GM23338 (cell line): Measurements from ENCODE around the gene DAB1. TPM values are rescaled to one million over a fixed set of nuclear protein-coding genes. Genes with fewer than 3 reads are reported as not detected.

Experiments used
- ATAC-seq: fragments of 200-7000 bp; cut with Tn5 transposase; 3 replicates; pipeline ENCODE4 v1.9.1; 2020
- DNase-seq: peaks from one replicate; pipeline ENCODE4 v3.0.0-alpha.2; 2015; ENCODE audit warnings: low spot score
- H2AFZ ChIP-seq: fragments of 200-600 bp; sonication (generic); 2 replicates; pipeline ENCODE4 v1.8.0; 2016; ENCODE audit warnings: antibody characterized with exemption, mild to moderate bottlenecking, moderate library complexity
- H3F3A ChIP-seq: fragments of 200-600 bp; sonication (generic); replicated peaks from 2 replicates; pipeline ENCODE4 v1.8.0; 2017; ENCODE audit warnings: antibody characterized with exemption, mixed run types, low read depth
- H3K27ac ChIP-seq: fragments of 200-600 bp; sonication (generic); 2 replicates; pipeline ENCODE4 v1.6.1; 2016; ENCODE audit warnings: low read depth
- H3K27me3 ChIP-seq: fragments of 200-600 bp; sonication (generic); 2 replicates; pipeline ENCODE4 v1.8.0; 2016; ENCODE audit warnings: mild to moderate bottlenecking, mixed run types, moderate library complexity; ENCODE audit not compliant: insufficient read depth
- H3K36me3 ChIP-seq: fragments of 200-600 bp; sonication (generic); 2 replicates; pipeline ENCODE4 v1.8.0; 2016; ENCODE audit warnings: mild to moderate bottlenecking; ENCODE audit not compliant: insufficient read depth
- H3K4me1 ChIP-seq: fragments of 200-600 bp; sonication (generic); 2 replicates; pipeline ENCODE4 v1.8.0; 2016; ENCODE audit warnings: mild to moderate bottlenecking, moderate library complexity; ENCODE audit not compliant: insufficient read depth
- H3K4me2 ChIP-seq: fragments of 200-600 bp; sonication (generic); 2 replicates; pipeline ENCODE4 v1.7.1; 2017; ENCODE audit warnings: mixed run types
- H3K4me3 ChIP-seq: fragments of 200-600 bp; sonication (generic); 2 replicates; pipeline ENCODE4 v1.6.1; 2016; ENCODE audit warnings: mixed run types
- H3K79me2 ChIP-seq: fragments of 200-600 bp; sonication (generic); replicated peaks from 2 replicates; pipeline ENCODE4 v1.8.0; 2017; ENCODE audit warnings: mild to moderate bottlenecking; ENCODE audit not compliant: insufficient read depth
- H3K9me2 ChIP-seq: fragments of 200-600 bp; sonication (generic); 2 replicates; pipeline ENCODE4 v1.8.0; 2017; ENCODE audit not compliant: insufficient read depth
- H4K20me1 ChIP-seq: fragments of 200-600 bp; sonication (generic); replicated peaks from 2 replicates; pipeline ENCODE4 v1.8.0; 2017; ENCODE audit warnings: mild to moderate bottlenecking; ENCODE audit not compliant: insufficient read depth
- H3K27ac Mint-ChIP-seq: 2 replicates; pipeline ENCODE4 v1.8.0; 2020; ENCODE audit warnings: inconsistent platforms, mild to moderate bottlenecking, moderate library complexity, mixed read lengths
- H3K27me3 Mint-ChIP-seq: 3 replicates; pipeline ENCODE4 v1.8.0; 2022; ENCODE audit warnings: low read depth, mild to moderate bottlenecking, moderate library complexity, mixed read lengths, inconsistent platforms; ENCODE audit not compliant: insufficient read depth, poor library complexity
- H3K36me3 Mint-ChIP-seq: 3 replicates; pipeline ENCODE4 v1.8.0; 2021; ENCODE audit warnings: low read depth, mild to moderate bottlenecking, inconsistent platforms, moderate library complexity, mixed read lengths
- H3K4me1 Mint-ChIP-seq: 3 replicates; pipeline ENCODE4 v1.8.0; 2020; ENCODE audit warnings: mild to moderate bottlenecking, inconsistent platforms, mixed read lengths
- H3K4me3 Mint-ChIP-seq: 3 replicates; pipeline ENCODE4 v1.8.0; 2021; ENCODE audit warnings: moderate library complexity, mild to moderate bottlenecking, inconsistent platforms, mixed read lengths
- H3K9me3 Mint-ChIP-seq: 3 replicates; pipeline ENCODE4 v1.8.0; 2020; ENCODE audit warnings: moderate library complexity, mild to moderate bottlenecking, inconsistent platforms, mixed read lengths
- CREB1 ChIP-seq: fragments of 250-450 bp; sonication (Bioruptor Pico); IDR thresholded peaks from 2 replicates; pipeline ENCODE4 v1.5.0; 2020; ENCODE audit warnings: low read depth, mild to moderate bottlenecking, moderate library complexity
- EZH2 ChIP-seq: fragments of 200-600 bp; sonication (generic); IDR thresholded peaks from one replicate; pipeline ENCODE4 v1.8.0; 2017; ENCODE audit warnings: antibody characterized with exemption, mild to moderate bottlenecking, low read depth; ENCODE audit not compliant: unreplicated experiment
- JUNB ChIP-seq: IDR thresholded peaks from one replicate; pipeline ENCODE4 v1.6.1; 2016; ENCODE audit warnings: antibody characterized with exemption; ENCODE audit not compliant: unreplicated experiment
- NANOG ChIP-seq: IDR thresholded peaks from 2 replicates; pipeline ENCODE4 v1.6.1; 2016; ENCODE audit warnings: antibody characterized with exemption, borderline replicate concordance
- POLR2AphosphoS5 ChIP-seq: IDR thresholded peaks from 2 replicates; pipeline ENCODE4 v1.6.1; 2016; ENCODE audit warnings: antibody characterized with exemption, low read depth
- STAT1 ChIP-seq: IDR thresholded peaks from one replicate; pipeline ENCODE4 v1.6.1; 2016; ENCODE audit warnings: antibody characterized with exemption; ENCODE audit not compliant: unreplicated experiment
- ZNF114 ChIP-seq: fragments of 250-450 bp; sonication (Bioruptor Pico); IDR thresholded peaks from 2 replicates; pipeline ENCODE4 v1.5.0; 2020; ENCODE audit warnings: mild to moderate bottlenecking, moderate library complexity
- polyA plus RNA-seq: library from polyadenylated mRNA; unstranded; fragments of >200 nt; fragmentation: Nextera tagmentation; extraction: Ambion mirVana; gene quantifications from 2 replicates; pipeline ENCODE4 v1.2.1, GENCODE V29; 2016
- total RNA-seq: library from RNA; depleted of rRNA; stranded (reverse); fragments of >200 nt; shearing (Covaris generic); gene quantifications from 2 replicates; pipeline ENCODE4 v1.2.3, GENCODE V29; 2014
- TF ChIP-seq, protein P1 (sequence below): fragments of 250-450 bp; sonication (Bioruptor Pico); IDR thresholded peaks from 2 replicates; pipeline ENCODE4 v1.5.0; 2020; ENCODE audit warnings: mild to moderate bottlenecking, moderate library complexity
- TF ChIP-seq, protein P2 (sequence below): IDR thresholded peaks from one replicate; pipeline ENCODE4 v1.6.1; 2018; ENCODE audit warnings: antibody characterized with exemption; ENCODE audit not compliant: unreplicated experiment
- TF ChIP-seq, protein P3 (sequence below): IDR thresholded peaks from 2 replicates; pipeline ENCODE4 v1.6.1; 2016; ENCODE audit warnings: antibody characterized with exemption

Gene DAB1
- total and polyA plus RNA-seq, 2 experiments from 2014 or later, result 12.8 to 14.5 TPM

DNA sequence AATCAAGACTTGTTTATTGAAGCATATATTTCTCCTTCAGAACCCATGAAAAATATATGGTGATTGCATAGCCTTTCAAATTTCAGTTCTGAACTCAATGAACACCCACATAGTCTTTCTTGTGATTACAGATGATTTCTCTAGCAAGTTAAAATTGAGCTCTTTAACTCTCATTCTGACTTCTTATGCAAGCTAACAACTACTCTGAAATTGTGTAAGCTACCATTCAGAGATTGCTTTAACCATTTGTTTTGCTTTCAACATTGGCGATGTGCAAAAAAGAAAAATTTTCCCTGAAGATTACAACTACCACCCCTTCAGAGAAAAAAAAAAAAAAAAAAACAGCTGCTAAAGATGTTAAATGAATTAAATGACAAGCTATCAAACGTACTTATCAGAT, 193.9 kb downstream of the DAB1 start (continued):
- TF ChIP-seq, protein P1, sequence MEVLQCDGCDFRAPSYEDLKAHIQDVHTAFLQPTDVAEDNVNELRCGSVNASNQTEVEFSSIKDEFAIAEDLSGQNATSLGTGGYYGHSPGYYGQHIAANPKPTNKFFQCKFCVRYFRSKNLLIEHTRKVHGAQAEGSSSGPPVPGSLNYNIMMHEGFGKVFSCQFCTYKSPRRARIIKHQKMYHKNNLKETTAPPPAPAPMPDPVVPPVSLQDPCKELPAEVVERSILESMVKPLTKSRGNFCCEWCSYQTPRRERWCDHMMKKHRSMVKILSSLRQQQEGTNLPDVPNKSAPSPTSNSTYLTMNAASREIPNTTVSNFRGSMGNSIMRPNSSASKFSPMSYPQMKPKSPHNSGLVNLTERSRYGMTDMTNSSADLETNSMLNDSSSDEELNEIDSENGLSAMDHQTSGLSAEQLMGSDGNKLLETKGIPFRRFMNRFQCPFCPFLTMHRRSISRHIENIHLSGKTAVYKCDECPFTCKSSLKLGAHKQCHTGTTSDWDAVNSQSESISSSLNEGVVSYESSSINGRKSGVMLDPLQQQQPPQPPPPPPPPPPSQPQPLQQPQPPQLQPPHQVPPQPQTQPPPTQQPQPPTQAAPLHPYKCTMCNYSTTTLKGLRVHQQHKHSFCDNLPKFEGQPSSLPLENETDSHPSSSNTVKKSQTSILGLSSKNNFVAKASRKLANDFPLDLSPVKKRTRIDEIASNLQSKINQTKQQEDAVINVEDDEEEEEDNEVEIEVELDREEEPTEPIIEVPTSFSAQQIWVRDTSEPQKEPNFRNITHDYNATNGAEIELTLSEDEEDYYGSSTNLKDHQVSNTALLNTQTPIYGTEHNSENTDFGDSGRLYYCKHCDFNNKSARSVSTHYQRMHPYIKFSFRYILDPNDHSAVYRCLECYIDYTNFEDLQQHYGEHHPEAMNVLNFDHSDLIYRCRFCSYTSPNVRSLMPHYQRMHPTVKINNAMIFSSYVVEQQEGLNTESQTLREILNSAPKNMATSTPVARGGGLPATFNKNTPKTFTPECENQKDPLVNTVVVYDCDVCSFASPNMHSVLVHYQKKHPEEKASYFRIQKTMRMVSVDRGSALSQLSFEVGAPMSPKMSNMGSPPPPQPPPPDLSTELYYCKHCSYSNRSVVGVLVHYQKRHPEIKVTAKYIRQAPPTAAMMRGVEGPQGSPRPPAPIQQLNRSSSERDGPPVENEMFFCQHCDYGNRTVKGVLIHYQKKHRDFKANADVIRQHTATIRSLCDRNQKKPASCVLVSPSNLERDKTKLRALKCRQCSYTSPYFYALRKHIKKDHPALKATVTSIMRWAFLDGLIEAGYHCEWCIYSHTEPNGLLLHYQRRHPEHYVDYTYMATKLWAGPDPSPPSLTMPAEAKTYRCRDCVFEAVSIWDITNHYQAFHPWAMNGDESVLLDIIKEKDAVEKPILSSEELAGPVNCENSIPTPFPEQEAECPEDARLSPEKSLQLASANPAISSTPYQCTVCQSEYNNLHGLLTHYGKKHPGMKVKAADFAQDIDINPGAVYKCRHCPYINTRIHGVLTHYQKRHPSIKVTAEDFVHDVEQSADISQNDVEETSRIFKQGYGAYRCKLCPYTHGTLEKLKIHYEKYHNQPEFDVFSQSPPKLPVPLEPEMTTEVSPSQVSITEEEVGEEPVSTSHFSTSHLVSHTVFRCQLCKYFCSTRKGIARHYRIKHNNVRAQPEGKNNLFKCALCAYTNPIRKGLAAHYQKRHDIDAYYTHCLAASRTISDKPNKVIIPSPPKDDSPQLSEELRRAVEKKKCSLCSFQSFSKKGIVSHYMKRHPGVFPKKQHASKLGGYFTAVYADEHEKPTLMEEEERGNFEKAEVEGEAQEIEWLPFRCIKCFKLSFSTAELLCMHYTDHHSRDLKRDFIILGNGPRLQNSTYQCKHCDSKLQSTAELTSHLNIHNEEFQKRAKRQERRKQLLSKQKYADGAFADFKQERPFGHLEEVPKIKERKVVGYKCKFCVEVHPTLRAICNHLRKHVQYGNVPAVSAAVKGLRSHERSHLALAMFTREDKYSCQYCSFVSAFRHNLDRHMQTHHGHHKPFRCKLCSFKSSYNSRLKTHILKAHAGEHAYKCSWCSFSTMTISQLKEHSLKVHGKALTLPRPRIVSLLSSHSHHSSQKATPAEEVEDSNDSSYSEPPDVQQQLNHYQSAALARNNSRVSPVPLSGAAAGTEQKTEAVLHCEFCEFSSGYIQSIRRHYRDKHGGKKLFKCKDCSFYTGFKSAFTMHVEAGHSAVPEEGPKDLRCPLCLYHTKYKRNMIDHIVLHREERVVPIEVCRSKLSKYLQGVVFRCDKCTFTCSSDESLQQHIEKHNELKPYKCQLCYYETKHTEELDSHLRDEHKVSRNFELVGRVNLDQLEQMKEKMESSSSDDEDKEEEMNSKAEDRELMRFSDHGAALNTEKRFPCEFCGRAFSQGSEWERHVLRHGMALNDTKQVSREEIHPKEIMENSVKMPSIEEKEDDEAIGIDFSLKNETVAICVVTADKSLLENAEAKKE (CRISPR knock-in tag), result no peak
- TF ChIP-seq ZNF114 (CRISPR knock-in tag) (no peak), EZH2 (no peak)

DNA sequence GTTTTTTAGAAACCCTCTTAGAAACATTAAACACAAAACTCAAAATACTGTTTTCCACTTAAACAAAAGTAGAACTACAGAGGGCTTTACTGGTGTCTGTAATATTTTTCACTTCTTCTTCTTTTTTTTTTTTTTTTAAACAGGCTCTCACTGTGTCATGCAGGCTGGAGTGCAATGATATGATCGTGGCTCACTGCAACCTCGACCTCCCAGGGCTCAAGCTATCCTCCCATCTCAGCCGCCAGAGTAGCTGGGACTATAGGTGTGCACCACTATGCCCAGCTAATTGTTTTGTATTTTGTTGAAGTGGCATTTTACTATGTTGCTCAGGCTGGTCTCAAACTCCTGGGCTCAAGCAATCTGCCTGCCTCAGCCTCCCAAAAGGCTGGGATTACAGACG, 194.8 kb downstream of the DAB1 start:
- H3K27ac Mint-ChIP-seq, result no peak overlapping the region
- peaks cover 22% of the 10 kb centered on the region for H3K4me1 Mint-ChIP-seq
- TF ChIP-seq ZNF114 (CRISPR knock-in tag) (no peak), NANOG (no peak), EZH2 (no peak), JUNB (no peak), STAT1 (no peak), POLR2AphosphoS5 (no peak), CREB1 (CRISPR knock-in tag) (no peak)
- TF ChIP-seq, protein P2, sequence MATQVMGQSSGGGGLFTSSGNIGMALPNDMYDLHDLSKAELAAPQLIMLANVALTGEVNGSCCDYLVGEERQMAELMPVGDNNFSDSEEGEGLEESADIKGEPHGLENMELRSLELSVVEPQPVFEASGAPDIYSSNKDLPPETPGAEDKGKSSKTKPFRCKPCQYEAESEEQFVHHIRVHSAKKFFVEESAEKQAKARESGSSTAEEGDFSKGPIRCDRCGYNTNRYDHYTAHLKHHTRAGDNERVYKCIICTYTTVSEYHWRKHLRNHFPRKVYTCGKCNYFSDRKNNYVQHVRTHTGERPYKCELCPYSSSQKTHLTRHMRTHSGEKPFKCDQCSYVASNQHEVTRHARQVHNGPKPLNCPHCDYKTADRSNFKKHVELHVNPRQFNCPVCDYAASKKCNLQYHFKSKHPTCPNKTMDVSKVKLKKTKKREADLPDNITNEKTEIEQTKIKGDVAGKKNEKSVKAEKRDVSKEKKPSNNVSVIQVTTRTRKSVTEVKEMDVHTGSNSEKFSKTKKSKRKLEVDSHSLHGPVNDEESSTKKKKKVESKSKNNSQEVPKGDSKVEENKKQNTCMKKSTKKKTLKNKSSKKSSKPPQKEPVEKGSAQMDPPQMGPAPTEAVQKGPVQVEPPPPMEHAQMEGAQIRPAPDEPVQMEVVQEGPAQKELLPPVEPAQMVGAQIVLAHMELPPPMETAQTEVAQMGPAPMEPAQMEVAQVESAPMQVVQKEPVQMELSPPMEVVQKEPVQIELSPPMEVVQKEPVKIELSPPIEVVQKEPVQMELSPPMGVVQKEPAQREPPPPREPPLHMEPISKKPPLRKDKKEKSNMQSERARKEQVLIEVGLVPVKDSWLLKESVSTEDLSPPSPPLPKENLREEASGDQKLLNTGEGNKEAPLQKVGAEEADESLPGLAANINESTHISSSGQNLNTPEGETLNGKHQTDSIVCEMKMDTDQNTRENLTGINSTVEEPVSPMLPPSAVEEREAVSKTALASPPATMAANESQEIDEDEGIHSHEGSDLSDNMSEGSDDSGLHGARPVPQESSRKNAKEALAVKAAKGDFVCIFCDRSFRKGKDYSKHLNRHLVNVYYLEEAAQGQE, result no peak
- TF ChIP-seq, protein P3, sequence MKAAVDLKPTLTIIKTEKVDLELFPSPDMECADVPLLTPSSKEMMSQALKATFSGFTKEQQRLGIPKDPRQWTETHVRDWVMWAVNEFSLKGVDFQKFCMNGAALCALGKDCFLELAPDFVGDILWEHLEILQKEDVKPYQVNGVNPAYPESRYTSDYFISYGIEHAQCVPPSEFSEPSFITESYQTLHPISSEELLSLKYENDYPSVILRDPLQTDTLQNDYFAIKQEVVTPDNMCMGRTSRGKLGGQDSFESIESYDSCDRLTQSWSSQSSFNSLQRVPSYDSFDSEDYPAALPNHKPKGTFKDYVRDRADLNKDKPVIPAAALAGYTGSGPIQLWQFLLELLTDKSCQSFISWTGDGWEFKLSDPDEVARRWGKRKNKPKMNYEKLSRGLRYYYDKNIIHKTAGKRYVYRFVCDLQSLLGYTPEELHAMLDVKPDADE, result no peak

More for the DNA sequence above, 194.8 kb downstream of the DAB1 start:
- Histone ChIP-seq H3K27ac (no peak overlapping the region), H3K4me1 (peaks cover 5% of the 10 kb centered on the region; the same call in 1 of the 2 replicates), H3K27me3 (no peaks in the 10 kb centered on the region), H4K20me1 (no peaks in the 10 kb centered on the region), H3F3A (no peaks in the 10 kb centered on the region), H3K4me3 (no peak overlapping the region), H2AFZ (no peak overlapping the region), H3K9me2 (peaks cover 10% of the 10 kb centered on the region), H3K36me3 (no peaks in the 10 kb centered on the region), H3K79me2 (no peaks in the 10 kb centered on the region), H3K4me2 (no peak overlapping the region)
- Mint-ChIP-seq H3K27me3 (peaks cover 7% of the 10 kb centered on the region), H3K36me3 (no peaks in the 10 kb centered on the region; the same call in 2 of the 3 replicates), H3K9me3 (no peaks in the 10 kb centered on the region), H3K4me3 (no peak overlapping the region)
- no peak for DNase-seq
- no peak for ATAC-seq
